HUES48 (cell line): ENCODE measurements around the gene NDE1.
"Not testable (repeated sequence)": the region's sequence is repeated elsewhere in the genome, so short reads cannot be mapped to it uniquely, and the experiment has no call there.

Experiments
- H3K27ac ChIP-seq: one replicate; pipeline ENCODE4 v1.7.0; 2013; ENCODE audit warnings: low read depth, low read length, inconsistent platforms
- H3K27me3 ChIP-seq: 2 replicates; pipeline ENCODE4 v1.6.1; 2013; ENCODE audit warnings: mild to moderate bottlenecking, low read length; ENCODE audit not compliant: control insufficient read depth, insufficient read depth
- H3K36me3 ChIP-seq: 2 replicates; pipeline ENCODE4 v1.6.1; 2013; ENCODE audit warnings: low read length; ENCODE audit not compliant: control insufficient read depth, insufficient read depth
- H3K4me1 ChIP-seq: 2 replicates; pipeline ENCODE4 v1.6.1; 2013; ENCODE audit warnings: mild to moderate bottlenecking, low read length; ENCODE audit not compliant: control insufficient read depth, insufficient read depth
- H3K4me3 ChIP-seq: 2 replicates; pipeline ENCODE4 v1.5.1; 2013; ENCODE audit warnings: mild to moderate bottlenecking, low read depth, low read length
- H3K9ac ChIP-seq: 2 replicates; pipeline ENCODE4 v1.6.1; 2013; ENCODE audit warnings: mild to moderate bottlenecking, low read depth, low read length, moderate library complexity
- H3K9me3 ChIP-seq: 2 replicates; pipeline ENCODE4 v1.6.1; 2013; ENCODE audit warnings: low read length; ENCODE audit not compliant: control insufficient read depth, insufficient read depth

NDE1 gene

DNA sequence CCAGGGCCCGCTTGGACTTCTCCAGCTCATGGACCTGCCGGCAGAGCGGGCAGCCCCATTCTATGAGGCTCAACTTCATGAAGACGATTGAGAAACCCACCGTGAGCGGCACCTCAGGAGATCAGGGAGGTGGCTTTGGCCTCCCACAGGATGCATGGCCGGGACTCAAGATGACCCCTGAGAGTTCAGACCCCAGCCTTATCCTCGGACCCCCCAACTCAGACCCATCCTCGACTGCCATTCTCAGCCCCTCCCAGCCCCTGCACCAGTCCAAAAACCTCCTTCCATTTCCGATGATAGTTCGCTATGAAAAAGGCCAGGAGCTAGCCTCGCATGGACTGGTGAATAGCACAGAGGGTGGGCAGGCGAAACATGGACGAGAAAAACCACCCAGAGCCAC, 71.0 kb downstream of the NDE1 start:
- peaks cover 25% of the 10 kb centered on the region; the same call in 1 of the 2 replicates for H3K36me3 ChIP-seq
- H3K27me3 ChIP-seq = no peaks in the 10 kb centered on the region
- H3K27ac ChIP-seq = no peak overlapping the region
- H3K9ac ChIP-seq = no peak overlapping the region
- no peaks in the 10 kb centered on the region for H3K9me3 ChIP-seq
- no peak overlapping the region for H3K4me3 ChIP-seq
- no peaks in the 10 kb centered on the region for H3K4me1 ChIP-seq

DNA sequence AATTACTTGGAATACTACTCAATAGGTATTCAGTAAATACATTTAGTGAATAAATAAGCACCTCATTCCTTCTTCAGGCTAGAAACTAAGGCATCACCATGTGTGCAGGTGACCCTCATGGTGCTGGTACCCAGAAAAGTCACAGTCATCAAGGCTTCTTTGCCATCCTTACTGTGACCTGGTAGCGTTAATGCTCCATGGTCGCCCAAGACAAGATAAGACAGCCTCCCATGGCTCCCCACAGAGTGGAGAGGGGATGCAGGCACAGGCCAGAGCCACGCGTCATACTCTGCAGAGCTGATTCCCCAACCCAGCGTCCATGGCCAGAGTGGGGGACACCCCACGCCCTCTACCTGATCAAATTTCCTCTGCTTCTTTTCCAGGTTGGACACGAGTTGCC, 73.8 kb downstream of the NDE1 start:
- Histone ChIP-seq H3K9me3 (no peaks in the 10 kb centered on the region), H3K9ac (no peak overlapping the region), H3K4me3 (no peak overlapping the region), H3K4me1 (no peaks in the 10 kb centered on the region), H3K36me3 (peaks cover 18% of the 10 kb centered on the region; the same call in 1 of the 2 replicates), H3K27ac (no peak overlapping the region), H3K27me3 (no peaks in the 10 kb centered on the region)

DNA sequence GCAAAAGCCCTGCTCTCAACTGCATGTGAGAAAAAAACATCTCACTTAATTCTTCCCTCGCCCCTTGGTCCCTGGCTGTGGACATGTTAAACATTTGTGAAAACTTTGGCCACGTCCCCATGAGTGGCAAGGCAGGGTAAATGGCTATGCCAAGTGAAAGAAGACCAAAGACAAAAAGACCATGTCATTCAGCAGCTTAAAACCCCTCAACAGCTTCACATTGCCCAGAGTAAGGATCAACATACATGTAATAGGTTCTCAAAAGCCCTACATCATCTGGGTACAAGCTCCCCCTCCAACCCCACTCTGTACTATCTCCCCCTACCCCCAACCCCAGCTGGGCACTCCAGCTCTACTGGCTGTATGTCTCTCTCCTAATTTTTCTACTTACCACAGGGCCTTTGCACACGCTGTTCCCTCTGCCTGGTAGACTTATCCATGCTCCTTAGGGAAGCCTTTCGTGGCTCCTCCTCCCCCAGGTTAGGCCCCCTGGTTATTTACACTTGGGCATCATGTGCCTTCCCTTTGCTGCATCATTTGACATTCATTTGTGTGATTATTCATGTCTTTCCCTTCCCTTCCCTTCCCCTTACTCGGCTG, 75.7 kb downstream of the NDE1 start:
- H3K27ac ChIP-seq = no peak overlapping the region
- no peaks in the 10 kb centered on the region for H3K9me3 ChIP-seq
- no peak overlapping the region for H3K9ac ChIP-seq
- H3K4me3 ChIP-seq = no peak overlapping the region
- no peaks in the 10 kb centered on the region for H3K4me1 ChIP-seq
- H3K36me3 ChIP-seq = peaks cover 18% of the 10 kb centered on the region; the same call in 1 of the 2 replicates
- no peaks in the 10 kb centered on the region for H3K27me3 ChIP-seq

DNA sequence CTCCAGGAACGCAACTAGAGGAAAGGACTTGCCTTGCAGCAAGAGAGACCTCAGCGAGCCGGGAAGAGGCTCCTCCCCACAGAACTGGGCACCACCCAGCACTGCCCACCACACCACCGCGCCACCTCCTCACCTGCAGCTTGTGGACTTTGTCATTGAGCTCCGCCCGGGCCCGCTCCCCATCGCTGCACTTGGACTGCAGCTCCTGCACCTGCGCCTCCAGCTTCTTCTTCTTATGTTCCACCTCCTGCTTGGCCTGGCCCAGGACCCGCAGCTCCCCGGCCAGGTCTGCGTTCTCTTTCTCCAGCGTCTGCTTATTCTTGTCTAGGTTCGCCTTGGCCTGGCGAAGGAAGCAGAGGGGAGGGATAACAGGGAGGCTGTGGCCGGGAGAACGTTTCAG, 76.7 kb downstream of the NDE1 start:
- Histone ChIP-seq H3K4me3 (no peak overlapping the region), H3K27ac (no peak overlapping the region), H3K27me3 (no peaks in the 10 kb centered on the region), H3K4me1 (no peaks in the 10 kb centered on the region), H3K36me3 (peaks cover 18% of the 10 kb centered on the region; the same call in 1 of the 2 replicates), H3K9me3 (no peaks in the 10 kb centered on the region), H3K9ac (no peak overlapping the region)

DNA sequence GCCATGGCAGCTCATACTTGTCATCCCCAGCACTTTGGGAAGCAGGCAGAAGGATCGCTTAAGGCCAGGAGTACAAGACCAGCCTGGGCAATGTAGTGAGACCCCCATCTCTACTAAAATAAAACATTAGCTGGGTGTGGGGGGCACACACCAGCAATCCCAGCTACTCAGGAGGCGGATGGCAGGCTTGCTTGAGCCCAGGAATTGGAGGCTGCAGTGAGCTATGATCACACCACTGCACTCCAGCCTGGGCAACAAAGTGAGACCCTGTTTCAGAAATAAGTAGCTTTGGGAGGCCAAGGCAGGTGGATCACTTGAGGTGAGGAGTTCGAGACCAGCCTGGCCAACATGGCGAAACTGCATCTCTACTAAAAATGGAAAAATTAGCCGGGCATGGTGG, 77.7 kb downstream of the NDE1 start:
- not testable (repeated sequence) for H3K4me3 ChIP-seq, H3K9ac ChIP-seq, H3K9me3 ChIP-seq, H3K27ac ChIP-seq, H3K4me1 ChIP-seq, H3K27me3 ChIP-seq
- H3K36me3 ChIP-seq = peaks cover 18% of the 10 kb centered on the region; the same call in 1 of the 2 replicates

DNA sequence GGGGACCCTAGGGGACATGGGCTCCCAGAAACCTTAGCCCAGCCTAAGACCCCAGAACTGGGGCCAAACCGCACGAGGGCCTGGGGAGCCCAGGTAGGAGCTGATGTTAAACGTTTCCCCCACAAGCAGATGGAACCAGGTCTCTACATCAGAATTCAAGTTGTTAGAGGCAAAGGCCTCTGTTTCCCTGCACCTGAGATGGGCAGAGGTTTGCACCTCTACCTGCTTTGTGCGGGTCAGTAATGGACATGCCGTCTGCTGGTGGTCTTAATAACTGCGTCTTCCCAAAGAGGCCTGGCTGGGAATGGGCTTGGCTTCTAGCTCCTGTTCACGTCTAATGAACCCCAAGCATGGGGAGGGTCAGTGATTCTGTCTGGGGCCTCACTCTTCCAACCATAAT, 79.1 kb downstream of the NDE1 start:
- H3K9me3 ChIP-seq = no peaks in the 10 kb centered on the region
- no peaks in the 10 kb centered on the region for H3K4me1 ChIP-seq
- H3K9ac ChIP-seq = no peak overlapping the region
- no peak overlapping the region for H3K27ac ChIP-seq
- H3K27me3 ChIP-seq = no peaks in the 10 kb centered on the region
- peaks cover 14% of the 10 kb centered on the region; the same call in 1 of the 2 replicates for H3K36me3 ChIP-seq
- H3K4me3 ChIP-seq = no peak overlapping the region

DNA sequence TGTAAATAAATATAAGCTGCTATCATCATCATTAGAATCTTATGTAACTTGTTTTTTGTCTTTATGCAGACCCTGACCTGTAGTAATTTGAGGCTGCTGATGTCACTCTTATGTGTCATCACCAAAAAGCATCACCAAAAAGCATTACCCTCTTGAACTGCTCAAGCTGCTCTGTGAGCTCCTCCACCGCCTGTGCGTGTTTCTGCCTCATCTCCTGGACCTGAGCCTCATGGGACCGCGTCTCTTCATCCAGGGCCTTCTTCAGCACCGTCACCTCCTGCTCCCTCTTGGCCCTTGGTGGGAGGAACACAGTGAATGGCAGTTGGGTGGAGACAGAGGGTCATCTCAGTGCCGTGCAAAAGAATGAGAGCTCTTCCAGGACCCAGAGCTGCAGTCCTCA, 82.4 kb downstream of the NDE1 start:
- Histone ChIP-seq H3K4me3 (no peak overlapping the region), H3K27ac (no peak overlapping the region), H3K9me3 (no peaks in the 10 kb centered on the region), H3K27me3 (no peaks in the 10 kb centered on the region), H3K4me1 (peaks cover 8% of the 10 kb centered on the region; the same call in 1 of the 2 replicates), H3K36me3 (no peaks in the 10 kb centered on the region), H3K9ac (no peak overlapping the region)

DNA sequence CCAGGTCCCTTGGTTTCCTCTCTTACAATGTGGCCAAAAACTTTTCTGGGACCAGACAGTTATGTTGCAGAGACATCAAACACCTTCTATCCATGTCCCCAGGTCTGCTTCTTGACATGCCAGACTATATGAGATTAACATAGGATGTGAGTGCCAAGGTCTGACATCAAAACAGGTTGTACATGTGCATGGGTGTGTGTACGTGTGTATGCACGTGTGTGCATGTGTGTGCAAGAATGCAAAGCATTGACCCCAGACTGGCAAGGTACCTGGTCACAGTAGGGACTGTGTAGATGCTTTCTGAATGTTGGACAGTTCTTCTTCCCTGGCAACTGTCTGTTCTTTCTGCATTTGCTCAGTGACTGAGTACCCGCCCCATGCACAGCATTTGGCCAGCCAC, 85.6 kb downstream of the NDE1 start:
- H3K27me3 ChIP-seq = no peaks in the 10 kb centered on the region
- H3K9ac ChIP-seq = no peak overlapping the region
- no peak overlapping the region for H3K4me3 ChIP-seq
- peaks cover 8% of the 10 kb centered on the region; the same call in 1 of the 2 replicates for H3K4me1 ChIP-seq
- no peaks in the 10 kb centered on the region for H3K36me3 ChIP-seq
- H3K27ac ChIP-seq = no peak overlapping the region
- H3K9me3 ChIP-seq = no peaks in the 10 kb centered on the region

DNA sequence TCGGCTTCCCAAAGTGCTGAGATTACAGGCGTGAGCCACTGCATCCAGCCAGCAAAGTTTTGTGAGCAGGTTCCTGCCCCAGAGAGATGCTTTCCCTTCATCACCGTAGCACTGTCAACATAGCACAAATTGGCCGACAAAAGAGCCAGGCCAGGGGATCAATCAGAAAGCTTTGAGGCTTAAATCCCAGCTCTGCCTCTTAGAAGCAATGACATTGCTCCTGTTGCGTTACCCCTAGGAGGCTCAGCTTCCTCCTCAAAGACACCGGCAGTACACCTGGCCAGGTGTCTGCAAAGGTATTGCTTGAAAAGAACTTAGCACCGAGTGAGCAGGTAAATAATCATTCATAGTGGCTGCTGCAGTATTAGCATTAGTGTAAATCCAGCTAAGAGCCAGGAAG, 86.5 kb downstream of the NDE1 start:
- Histone ChIP-seq H3K27ac (no peak overlapping the region), H3K9me3 (no peaks in the 10 kb centered on the region), H3K9ac (no peak overlapping the region), H3K4me3 (no peak overlapping the region), H3K36me3 (no peaks in the 10 kb centered on the region), H3K4me1 (peaks cover 8% of the 10 kb centered on the region; the same call in 1 of the 2 replicates), H3K27me3 (no peaks in the 10 kb centered on the region)

DNA sequence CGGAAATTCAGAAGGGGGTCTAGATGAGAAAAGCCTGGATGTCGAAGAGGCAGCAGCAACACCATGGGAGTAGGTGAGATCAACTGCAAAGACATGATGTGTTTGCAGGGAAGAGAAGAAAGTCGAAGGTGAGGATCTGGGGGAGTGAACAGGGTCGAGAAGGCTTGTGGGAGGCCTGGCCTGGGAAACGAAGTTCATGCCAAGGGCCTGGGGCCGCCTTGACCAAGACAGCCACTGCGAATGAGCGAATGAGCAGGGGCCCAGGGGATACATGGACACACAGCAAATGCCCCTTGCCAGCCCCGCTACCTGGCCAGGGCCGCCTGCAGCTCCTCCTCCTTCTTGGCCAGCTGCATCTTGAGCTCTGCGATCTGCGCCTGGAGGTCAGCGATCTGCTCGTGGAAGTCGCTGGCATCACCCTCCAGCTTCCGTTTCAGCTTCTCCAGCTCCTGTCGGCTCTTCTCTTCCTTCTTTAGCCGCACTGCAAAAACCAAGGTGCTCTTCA, 87.1 kb downstream of the NDE1 start:
- Histone ChIP-seq H3K9me3 (no peaks in the 10 kb centered on the region), H3K4me1 (peaks cover 8% of the 10 kb centered on the region; the same call in 1 of the 2 replicates), H3K4me3 (no peak overlapping the region), H3K36me3 (no peaks in the 10 kb centered on the region), H3K27ac (no peak overlapping the region), H3K9ac (no peak overlapping the region), H3K27me3 (no peaks in the 10 kb centered on the region)

DNA sequence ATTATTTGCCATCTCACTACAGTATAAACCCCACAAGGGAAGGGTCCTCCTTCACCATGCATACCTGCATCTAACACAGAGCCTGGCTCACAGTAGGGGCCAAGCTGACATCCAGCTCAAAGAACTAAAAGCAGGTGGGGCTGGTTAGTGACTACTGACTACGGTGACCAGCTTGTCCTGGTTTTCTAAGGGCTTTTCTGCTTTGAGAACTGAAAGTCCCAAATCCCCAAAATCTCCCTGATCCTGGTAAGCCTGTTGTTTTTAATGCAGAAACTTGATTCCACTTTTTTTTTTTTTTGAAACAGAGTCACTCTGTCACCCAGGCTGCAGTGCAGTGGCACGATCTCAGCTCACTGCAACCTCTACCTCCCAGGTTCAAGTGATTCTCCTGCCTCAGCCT, 89.4 kb downstream of the NDE1 start:
- H3K4me1 ChIP-seq = peaks cover 8% of the 10 kb centered on the region; the same call in 1 of the 2 replicates
- H3K36me3 ChIP-seq = no peaks in the 10 kb centered on the region
- H3K9ac ChIP-seq = no peak overlapping the region
- H3K9me3 ChIP-seq = no peaks in the 10 kb centered on the region
- H3K4me3 ChIP-seq = no peak overlapping the region
- no peaks in the 10 kb centered on the region for H3K27me3 ChIP-seq
- H3K27ac ChIP-seq = no peak overlapping the region
